C4-2B (cell line): ENCODE measurements around the gene KCNH6.

Experiments used
- CTCF ChIP-seq: fragments of 450-650 bp; conservative IDR thresholded peaks from 2 replicates; pipeline ENCODE4 v1.5.1; 2017; ENCODE audit warnings: mild to moderate bottlenecking
- ZFX ChIP-seq: fragments of 450-650 bp; IDR thresholded peaks from 2 replicates; pipeline ENCODE4 v1.6.1; 2017

- no peak for TF ChIP-seq CTCF
- no peak for TF ChIP-seq ZFX
Measured at GRCh38 chr17:63519116-63519881, 3.9 kb upstream of the KCNH6 start.
